ENCODE results near the gene SNX33.

SNX33 gene

DNA sequence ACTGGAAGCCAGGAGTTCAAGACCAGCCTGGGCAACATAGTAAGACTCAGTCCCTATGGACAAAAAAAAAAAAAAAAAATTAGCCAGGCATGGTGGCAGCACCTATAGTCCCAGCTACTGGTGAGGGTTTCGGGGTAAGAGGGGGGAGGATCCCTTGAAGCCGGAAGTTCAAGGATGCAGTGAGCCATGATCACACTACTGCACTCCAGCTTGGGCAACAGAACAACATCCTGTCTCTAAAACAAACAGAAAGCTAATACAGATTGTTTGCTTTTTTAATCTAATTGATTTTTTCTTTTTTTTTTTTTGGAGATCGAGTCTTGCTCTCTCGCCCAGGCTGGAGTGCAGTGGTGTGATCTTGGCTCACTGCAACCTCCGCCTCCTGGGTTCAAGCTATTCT is 6.1 kb upstream of the SNX33 start:
- no peak for DNase-seq (ENCODE audit: low read depth in 2 of 2)

DNA sequence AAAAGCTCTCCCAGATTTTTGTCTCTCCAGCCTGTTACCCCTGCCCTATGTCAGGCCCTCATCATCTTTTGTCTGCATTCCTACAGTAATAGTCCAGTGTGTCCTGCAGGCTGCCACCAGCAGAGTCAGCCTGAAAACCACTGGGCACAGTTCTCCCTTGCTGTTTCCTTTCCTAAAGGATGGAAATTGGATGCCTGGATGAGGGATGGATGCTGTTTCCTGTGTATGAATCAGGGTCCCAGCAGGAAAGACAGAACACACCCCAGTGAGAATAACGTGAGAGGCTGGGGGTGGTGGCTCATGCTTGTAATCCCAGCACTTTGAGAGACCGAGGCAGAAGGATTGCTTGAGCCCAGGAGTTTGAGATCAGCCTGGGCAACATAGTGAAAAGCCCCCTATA is 3.3 kb upstream of the SNX33 start:
- DNase-seq (ENCODE audit: low read depth in 2 of 2): no peak

DNA sequence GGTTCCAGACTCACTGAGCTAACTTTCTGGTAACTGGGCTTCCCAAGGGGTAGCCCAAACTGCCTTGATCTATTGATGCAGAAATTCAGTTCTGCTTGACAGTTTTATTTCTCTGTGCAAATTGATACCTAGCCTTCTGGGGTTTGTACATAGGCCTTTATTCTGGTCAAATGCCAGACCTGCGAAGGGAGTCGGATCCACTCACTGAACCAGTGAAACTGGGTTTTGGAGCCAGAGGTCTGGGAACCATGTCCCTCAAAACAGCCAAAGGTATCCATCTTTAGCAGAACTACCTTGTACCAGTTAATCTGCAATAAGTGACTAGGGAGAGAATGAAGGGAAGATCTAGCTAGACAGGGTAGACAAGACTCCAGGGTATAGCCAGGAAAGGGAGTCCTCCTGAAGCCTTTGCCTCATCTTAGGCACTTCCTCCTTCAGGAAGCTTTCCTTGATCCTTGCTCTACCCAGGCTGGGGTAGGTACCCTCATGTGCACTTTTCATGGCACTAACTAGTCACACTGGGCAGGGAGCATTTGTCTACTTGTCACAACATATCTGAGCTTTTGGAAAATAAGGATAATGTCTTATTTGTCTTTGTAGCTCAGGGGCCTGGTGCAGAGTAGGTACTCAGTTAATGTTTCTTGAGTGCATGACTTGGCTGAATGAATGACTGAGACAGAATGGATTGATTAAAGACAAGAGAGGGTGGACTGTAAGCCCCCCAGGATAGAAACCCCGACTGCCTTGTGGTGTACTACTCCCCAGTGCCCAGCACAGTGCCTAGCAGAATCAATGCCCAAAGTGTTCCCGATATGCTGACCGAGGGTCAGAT is 1.4 kb upstream of the SNX33 start:
- no peak for DNase-seq (ENCODE audit: low read depth in 2 of 2)

DNA sequence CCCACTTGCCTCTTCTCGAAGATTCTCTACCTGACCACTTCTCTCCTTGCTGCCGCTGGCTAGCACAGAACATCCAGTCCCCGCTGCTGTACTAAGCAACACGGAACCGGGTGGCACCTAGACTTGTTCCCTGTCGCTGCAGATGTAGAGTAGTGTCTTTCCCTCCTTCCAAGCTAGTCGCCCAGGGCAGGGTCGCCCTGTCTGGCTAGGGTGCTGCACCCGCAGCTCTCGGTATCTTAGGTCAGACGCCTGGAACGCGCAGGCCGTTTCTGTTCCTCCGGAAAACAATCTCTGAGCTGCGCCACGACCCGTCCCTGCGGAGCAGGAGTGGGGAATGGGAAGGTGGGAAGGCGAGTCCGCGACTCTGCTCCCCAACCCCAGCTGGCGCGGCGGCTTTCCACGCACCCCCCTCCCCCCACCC is 758 bp upstream of the SNX33 start:
- DNase-seq (ENCODE audit: low read depth in 2 of 2): no peak

DNA sequence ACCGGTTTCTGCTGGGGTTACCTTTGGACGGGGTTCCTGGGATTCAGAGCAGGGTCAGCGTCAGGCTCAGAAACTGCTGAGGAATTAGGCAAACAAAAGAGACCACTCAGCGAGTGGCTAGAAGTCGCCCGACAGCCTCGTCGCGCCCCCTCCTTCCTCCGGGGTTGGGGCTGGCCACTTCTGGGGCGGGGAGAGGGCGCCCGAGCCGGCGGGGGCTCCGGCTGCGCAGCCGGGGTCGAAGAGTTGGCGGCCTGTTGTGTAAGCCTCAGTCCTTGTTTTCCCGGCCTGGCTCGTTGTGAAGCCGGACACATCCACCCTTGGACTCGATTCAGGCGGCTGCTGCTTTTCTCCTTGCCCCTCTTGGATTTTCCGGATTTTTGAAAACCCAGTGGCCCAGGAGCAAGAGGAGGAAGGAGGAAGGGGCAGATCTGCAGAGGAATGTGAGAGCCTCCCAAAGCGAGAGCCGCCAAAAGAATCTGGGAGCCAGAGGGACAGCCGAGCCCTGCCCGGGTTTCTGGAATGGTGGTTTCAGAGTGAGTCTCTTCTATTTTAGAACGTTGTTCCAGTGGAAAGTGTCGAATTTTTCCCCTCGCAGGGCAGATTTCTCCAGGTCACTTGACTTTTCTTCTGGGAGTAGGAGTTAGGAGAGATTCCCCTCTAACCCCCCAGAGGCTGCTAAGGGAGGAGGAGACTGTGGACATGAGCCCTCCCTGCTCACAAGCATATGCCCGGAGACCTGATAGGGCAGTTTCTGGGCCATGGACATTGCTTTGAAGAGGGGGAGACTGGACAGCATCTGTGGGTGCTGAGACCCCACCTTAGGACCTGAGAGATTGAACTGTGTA is 666 bp downstream of the SNX33 start:
- no peak for DNase-seq (ENCODE audit: low read depth in 2 of 2)

- no peak for DNase-seq (ENCODE audit: low read depth in 2 of 2)
Measured at GRCh38 chr15:75649045-75649761, 1.5 kb downstream of the SNX33 start.

DNA sequence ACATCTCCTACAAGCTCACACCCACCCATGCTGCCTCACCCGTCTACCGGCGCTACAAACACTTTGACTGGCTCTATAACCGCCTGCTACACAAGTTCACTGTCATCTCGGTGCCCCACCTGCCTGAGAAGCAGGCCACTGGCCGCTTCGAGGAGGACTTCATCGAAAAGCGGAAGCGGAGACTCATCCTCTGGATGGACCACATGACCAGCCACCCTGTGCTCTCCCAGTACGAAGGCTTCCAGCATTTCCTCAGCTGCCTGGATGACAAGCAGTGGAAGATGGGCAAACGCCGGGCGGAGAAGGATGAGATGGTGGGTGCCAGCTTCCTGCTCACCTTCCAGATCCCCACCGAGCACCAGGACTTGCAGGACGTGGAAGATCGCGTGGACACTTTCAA is 2.1 kb downstream of the SNX33 start:
- no peak for DNase-seq (ENCODE audit: low read depth in 2 of 2)

GRCh38 chr15:75650908-75651809 is 3.4 kb downstream of the SNX33 start:
- DNase-seq (ENCODE audit: low read depth in 2 of 2): no peak

GRCh38 chr15:75651810-75652543 is 4.3 kb downstream of the SNX33 start:
- DNase-seq (ENCODE audit: low read depth in 2 of 2): no peak

DNA sequence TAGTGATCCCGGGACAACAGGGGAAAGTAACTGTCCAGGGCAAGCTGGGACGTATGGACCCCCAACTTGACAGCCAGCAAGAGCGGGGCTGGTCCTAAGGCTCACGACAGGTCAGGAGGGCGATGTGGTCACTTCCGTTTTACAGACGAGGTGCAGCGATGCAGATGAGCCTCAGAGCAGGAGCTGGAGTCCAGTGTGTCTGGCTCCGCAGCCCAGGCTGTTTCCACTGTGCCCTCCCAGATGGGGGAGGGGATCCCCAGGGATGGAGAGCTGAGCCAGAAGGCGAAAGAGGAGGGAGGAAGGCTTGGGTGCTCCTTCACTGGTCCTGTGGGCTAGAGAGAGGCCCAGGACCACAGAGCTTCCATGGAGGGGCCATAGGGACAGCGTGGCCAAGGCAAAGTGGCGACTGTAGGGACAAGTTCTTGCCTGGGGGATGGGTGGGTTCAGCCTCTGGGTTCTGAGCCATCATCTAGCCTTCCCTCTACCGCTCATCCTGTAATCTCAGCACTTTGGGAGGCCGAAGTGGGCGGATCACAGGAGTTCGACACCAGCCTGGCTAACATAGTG is 5.7 kb downstream of the SNX33 start:
- DNase-seq (ENCODE audit: low read depth in 2 of 2): no peak

- no peak for DNase-seq (ENCODE audit: low read depth in 2 of 2)
Measured at GRCh38 chr15:75654201-75654907, 6.6 kb downstream of the SNX33 start.

DNA sequence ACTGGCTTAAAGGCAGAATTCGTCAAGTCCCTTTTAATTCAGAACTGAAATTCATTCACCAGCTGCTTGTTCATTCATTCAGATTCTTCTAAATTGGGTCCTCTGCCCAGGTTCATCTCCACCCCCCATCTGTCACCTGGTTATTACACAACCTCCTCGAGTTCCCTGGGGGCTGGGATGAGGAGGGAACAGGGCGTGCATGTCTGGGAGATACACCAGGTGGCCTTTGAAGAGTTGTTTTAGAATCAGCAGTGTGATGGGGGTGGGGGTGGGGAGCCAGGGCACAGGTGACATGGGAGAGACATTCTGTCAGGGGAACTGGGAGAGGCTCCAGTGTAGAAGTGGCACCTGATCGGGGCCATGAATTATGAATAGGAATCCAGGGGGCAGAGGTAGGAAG is 8.2 kb downstream of the SNX33 start:
- DNase-seq (ENCODE audit: low read depth in 2 of 2): no peak

DNA sequence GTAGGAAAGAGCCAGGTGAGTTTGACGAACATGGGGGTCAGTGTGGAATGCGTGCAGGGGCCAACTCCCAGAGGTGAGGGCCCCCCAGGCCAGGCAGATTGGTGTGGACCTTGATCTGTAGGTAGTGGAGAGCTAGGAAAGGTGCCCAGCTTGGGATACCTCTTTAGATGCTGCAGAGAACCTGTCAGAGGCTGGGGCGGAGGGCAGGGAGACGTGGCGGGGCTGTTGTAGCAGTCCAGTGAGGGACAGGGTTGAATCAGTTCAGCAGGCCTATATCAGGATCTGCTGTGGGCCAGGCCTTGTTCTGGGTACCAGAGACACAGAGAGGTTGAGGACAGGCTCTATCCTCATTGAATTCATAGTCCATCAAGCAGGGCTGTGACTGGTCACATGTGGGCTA is 8.6 kb downstream of the SNX33 start:
- no peak for DNase-seq (ENCODE audit: low read depth in 2 of 2)

GRCh38 chr15:75656813-75657212 is 9.1 kb downstream of the SNX33 start:
- DNase-seq (ENCODE audit: low read depth in 2 of 2): no peak

GRCh38 chr15:75659141-75659771 is 11.5 kb downstream of the SNX33 start:
- DNase-seq (ENCODE audit: low read depth in 2 of 2): no peak

- no peak for DNase-seq (ENCODE audit: low read depth in 2 of 2)
Measured at GRCh38 chr15:75659928-75660645, 12.4 kb downstream of the SNX33 start.

GRCh38 chr15:75661100-75661755 is 13.5 kb downstream of the SNX33 start:
- DNase-seq (ENCODE audit: low read depth in 2 of 2): no peak

DNA sequence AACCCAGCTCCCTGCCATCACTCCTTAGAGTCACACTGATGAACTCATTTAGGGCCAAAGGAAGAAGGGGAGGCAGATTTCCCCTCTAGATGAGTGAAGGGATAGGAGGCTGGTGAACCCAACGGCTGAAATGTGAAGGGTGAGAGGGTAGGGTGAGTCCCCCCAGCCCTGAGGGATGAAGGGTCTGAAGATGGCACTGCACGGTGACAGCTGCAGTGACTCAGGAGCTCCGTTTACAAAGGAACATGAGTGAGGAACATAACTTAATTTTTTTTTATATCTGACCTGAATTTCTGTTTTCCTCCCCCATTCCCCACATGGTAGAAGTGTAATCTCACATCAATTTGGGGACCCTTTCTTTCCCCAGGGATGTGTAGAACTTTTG is 14.0 kb downstream of the SNX33 start:
- no peak for DNase-seq (ENCODE audit: low read depth in 2 of 2)

All from stimulated activated CD4-positive, alpha-beta T cell treated with anti-CD3 and anti-CD28 coated beads, Interleukin-4, amount 100 ng/mL, for 48 hours (primary cell).